H9 (cell line): ENCODE data around the gene MIPOL1. TPM values are rescaled to one million over a fixed set of nuclear protein-coding genes. Genes with fewer than 3 reads are reported as not detected.

ENCODE experiments used
- DNase-seq: peaks from one replicate; pipeline ENCODE4 v3.0.0-alpha.2; 2017
- H2AFZ ChIP-seq: one replicate; pipeline ENCODE4 v1.6.1; 2013; ENCODE audit warnings: mild to moderate bottlenecking, low read length, control low read depth, moderate library complexity
- H2AK5ac ChIP-seq: 2 replicates; pipeline ENCODE4 v1.6.1; 2013; ENCODE audit warnings: low read length, control low read depth, mixed read lengths; ENCODE audit not compliant: insufficient read length
- H2BK120ac ChIP-seq: one replicate; pipeline ENCODE4 v1.6.1; 2013; ENCODE audit warnings: low read depth, mild to moderate bottlenecking, low read length, control low read depth, inconsistent platforms; ENCODE audit not compliant: poor library complexity, severe bottlenecking
- H2BK12ac ChIP-seq: 2 replicates; pipeline ENCODE4 v1.6.1; 2013; ENCODE audit warnings: low read length, control low read depth, mixed read lengths, low read depth; ENCODE audit not compliant: insufficient read length
- H2BK15ac ChIP-seq: 2 replicates; pipeline ENCODE4 v1.6.1; 2013; ENCODE audit warnings: low read depth, low read length, control low read depth
- H2BK20ac ChIP-seq: one replicate; pipeline ENCODE4 v1.6.1; 2013; ENCODE audit warnings: low read depth, mild to moderate bottlenecking, low read length, control low read depth, inconsistent platforms; ENCODE audit not compliant: poor library complexity, severe bottlenecking
- H2BK5ac ChIP-seq: 2 replicates; pipeline ENCODE4 v1.6.1; 2013; ENCODE audit warnings: low read length, control low read depth, mixed read lengths; ENCODE audit not compliant: insufficient read length
- H3K14ac ChIP-seq: 2 replicates; pipeline ENCODE4 v1.6.1; 2013; ENCODE audit warnings: low read length, control low read depth; ENCODE audit not compliant: insufficient read depth
- H3K18ac ChIP-seq: 2 replicates; pipeline ENCODE4 v1.6.1; 2013; ENCODE audit warnings: low read depth, mild to moderate bottlenecking, mixed read lengths, low read length, control low read depth; ENCODE audit not compliant: insufficient read length
- H3K23ac ChIP-seq: 2 replicates; pipeline ENCODE4 v1.6.1; 2013; ENCODE audit warnings: low read length, control low read depth, mixed read lengths, low read depth; ENCODE audit not compliant: insufficient read length
- H3K23me2 ChIP-seq: 2 replicates; pipeline ENCODE4 v1.6.1; 2013; ENCODE audit warnings: low read depth, mild to moderate bottlenecking, mixed read lengths, low read length, control low read depth; ENCODE audit not compliant: insufficient read length, poor library complexity, severe bottlenecking
- H3K27ac ChIP-seq: 2 replicates; pipeline ENCODE4 v1.5.1; 2013; ENCODE audit warnings: low read length, control low read depth, mixed read lengths, low read depth; ENCODE audit not compliant: insufficient read length
- H3K27me3 ChIP-seq: 2 replicates; pipeline ENCODE4 v1.6.1; 2013; ENCODE audit warnings: low read length, control low read depth, inconsistent platforms; ENCODE audit not compliant: insufficient read depth
- H3K4ac ChIP-seq: 2 replicates; pipeline ENCODE4 v1.6.1; 2013; ENCODE audit warnings: low read depth, mild to moderate bottlenecking, control low read depth, inconsistent platforms, low read length, moderate library complexity
- H3K4me1 ChIP-seq: 2 replicates; pipeline ENCODE4 v1.6.1; 2013; ENCODE audit warnings: low read length, control low read depth, inconsistent platforms; ENCODE audit not compliant: insufficient read depth
- H3K4me2 ChIP-seq: 2 replicates; pipeline ENCODE4 v1.6.1; 2013; ENCODE audit warnings: low read length, control low read depth, mixed read lengths; ENCODE audit not compliant: insufficient read length, insufficient read depth
- H3K56ac ChIP-seq: 2 replicates; pipeline ENCODE4 v1.6.1; 2013; ENCODE audit warnings: low read depth, mild to moderate bottlenecking, mixed read lengths, low read length, control low read depth; ENCODE audit not compliant: insufficient read length
- H3K79me1 ChIP-seq: 2 replicates; pipeline ENCODE4 v1.6.1; 2013; ENCODE audit warnings: low read depth, mild to moderate bottlenecking, moderate library complexity, low read length, control low read depth, inconsistent platforms; ENCODE audit not compliant: insufficient read depth, poor library complexity, severe bottlenecking
- H3K79me2 ChIP-seq: 2 replicates; pipeline ENCODE4 v1.6.1; 2013; ENCODE audit warnings: low read length, control low read depth, inconsistent platforms; ENCODE audit not compliant: insufficient read depth
- H3K9ac ChIP-seq: 2 replicates; pipeline ENCODE4 v1.6.1; 2013; ENCODE audit warnings: low read length, control low read depth, mixed read lengths; ENCODE audit not compliant: insufficient read length; ENCODE audit errors: extremely low read depth
- H3K9me3 ChIP-seq: one replicate; pipeline ENCODE4 v1.6.1; 2013; ENCODE audit warnings: low read depth, low read length, inconsistent platforms; ENCODE audit not compliant: control insufficient read depth
- H3T11ph ChIP-seq: one replicate; pipeline ENCODE4 v1.6.1; 2013; ENCODE audit warnings: mild to moderate bottlenecking, low read length, control low read depth, inconsistent platforms
- H4K20me1 ChIP-seq: one replicate; pipeline ENCODE4 v1.6.1; 2013; ENCODE audit not compliant: control insufficient read depth, insufficient read length, insufficient read depth
- H4K5ac ChIP-seq: 2 replicates; pipeline ENCODE4 v1.6.1; 2013; ENCODE audit warnings: low read depth, mild to moderate bottlenecking, mixed read lengths, low read length, control low read depth; ENCODE audit not compliant: insufficient read length
- H4K8ac ChIP-seq: replicated peaks from 2 replicates; pipeline ENCODE4 v1.6.1; 2013; ENCODE audit warnings: low read length, control low read depth, mixed read lengths, low read depth; ENCODE audit not compliant: insufficient read length
- H4K91ac ChIP-seq: 2 replicates; pipeline ENCODE4 v1.6.1; 2013; ENCODE audit warnings: low read depth, mild to moderate bottlenecking, moderate library complexity, mixed read lengths, low read length, control low read depth; ENCODE audit not compliant: insufficient read length
- H3K27ac Mint-ChIP-seq, 3 experiments: 2 replicates in 2 of 3; 3 replicates in 1 of 3; pipeline ENCODE4 v1.8.0; 2020 to 2021; ENCODE audit warnings: mixed read lengths in 3 of 3, mild to moderate bottlenecking in 1 of 3, moderate library complexity in 1 of 3
- H3K27me3 Mint-ChIP-seq: 2 replicates; pipeline ENCODE4 v1.8.0; 2021; ENCODE audit warnings: low read depth, mild to moderate bottlenecking, moderate library complexity, mixed read lengths
- H3K36me3 Mint-ChIP-seq, 3 experiments: 2 replicates in 2 of 3; 3 replicates in 1 of 3; pipeline ENCODE4 v1.8.0; 2020 to 2021; ENCODE audit warnings: low read depth in 3 of 3, mixed read lengths in 3 of 3; ENCODE audit not compliant: insufficient read depth in 1 of 3
- H3K4me1 Mint-ChIP-seq, 2 experiments: 2 replicates each; pipeline ENCODE4 v1.8.0; 2020; ENCODE audit warnings: mixed read lengths in 2 of 2
- H3K4me3 Mint-ChIP-seq, 2 experiments: 2 replicates in 1 of 2; 3 replicates in 1 of 2; pipeline ENCODE4 v1.8.0; 2020 to 2021; ENCODE audit warnings: mild to moderate bottlenecking in 2 of 2, mixed read lengths in 2 of 2, moderate library complexity in 1 of 2
- H3K9me3 Mint-ChIP-seq, 2 experiments: 2 replicates in 1 of 2; 3 replicates in 1 of 2; pipeline ENCODE4 v1.8.0; 2020; ENCODE audit warnings: mild to moderate bottlenecking in 2 of 2, mixed read lengths in 2 of 2, moderate library complexity in 1 of 2
- CTCF ChIP-seq: fragments of 200-600 bp; sonication (generic); conservative IDR thresholded peaks from 3 replicates; pipeline ENCODE4 v1.8.0; 2021; ENCODE audit warnings: antibody characterized with exemption, mild to moderate bottlenecking
- total RNA-seq: library from RNA; stranded (reverse); gene quantifications from 2 replicates; pipeline ENCODE4 v1.2.1, GENCODE V29; 2021

MIPOL1 gene
- total RNA-seq, 1 experiment from 2014 or later = 15.6 TPM

GRCh38 chr14:37422319-37422718 is 224.6 kb downstream of the MIPOL1 start:
- no peak overlapping the region for H3K23ac ChIP-seq
- no peaks in the 10 kb centered on the region for H3K9me3 Mint-ChIP-seq
- H3K4me3 Mint-ChIP-seq = no peak overlapping the region
- no peaks in the 10 kb centered on the region for H3K27me3 Mint-ChIP-seq
- no peak overlapping the region for H2BK12ac ChIP-seq
- no peak overlapping the region for H2BK15ac ChIP-seq
- H4K8ac ChIP-seq = no peak overlapping the region
- no peak overlapping the region for H2BK5ac ChIP-seq
- TF ChIP-seq CTCF = no peak
- H3K79me2 ChIP-seq = no peaks in the 10 kb centered on the region
- H3K36me3 Mint-ChIP-seq = no peaks in the 10 kb centered on the region
- no peaks in the 10 kb centered on the region for H4K20me1 ChIP-seq
- no peak overlapping the region for H2AK5ac ChIP-seq
- no peak overlapping the region for H2BK20ac ChIP-seq
- no peaks in the 10 kb centered on the region for H3K79me1 ChIP-seq
- no peak overlapping the region for H3K18ac ChIP-seq
- H3K23me2 ChIP-seq = no peaks in the 10 kb centered on the region
- no peak overlapping the region for H3K27ac ChIP-seq
- H3K4me1 Mint-ChIP-seq = no peaks in the 10 kb centered on the region
- no peaks in the 10 kb centered on the region for H3K9me3 ChIP-seq
- H3K9ac ChIP-seq = no peak overlapping the region
- no peak overlapping the region for H4K5ac ChIP-seq
- H3K14ac ChIP-seq = no peak overlapping the region
- no peaks in the 10 kb centered on the region for H3K4me1 ChIP-seq
- H3K4ac ChIP-seq = no peak overlapping the region
- H3T11ph ChIP-seq = no peak overlapping the region
- no peak for DNase-seq
- no peak overlapping the region for H4K91ac ChIP-seq
- H3K27ac Mint-ChIP-seq = no peak overlapping the region
- H3K56ac ChIP-seq = no peak overlapping the region
- H2BK120ac ChIP-seq = no peak overlapping the region
- no peaks in the 10 kb centered on the region for H3K27me3 ChIP-seq
- no peak overlapping the region for H3K4me2 ChIP-seq
- no peak overlapping the region for H2AFZ ChIP-seq
